ENCODE data around the gene FOXM1. TPM values are rescaled to one million over a fixed set of nuclear protein-coding genes. Genes with fewer than 3 reads are reported as not detected.

Gene FOXM1
- total and polyA plus RNA-seq, 2 of the 13 experiments (the other 11 are each of a cell fraction or from before 2014, with no cell fraction given) = 17.1 to 25.9 TPM

GRCh38 chr12:2813214-2814185 is 63.5 kb downstream of the FOXM1 start (continued):
- peak; percentile 76 for TF ChIP-seq CTCF (CRISPR knock-in tag; IDR thresholded peaks at IDR 0.05)
- no peak for TF ChIP-seq HNRNPK (IDR thresholded peaks at IDR 0.05; ENCODE audit: low read depth, low read length, poor library complexity, severe bottlenecking)
- TF ChIP-seq ZBTB43 (CRISPR knock-in tag; conservative IDR thresholded peaks at IDR 0.05) = no peak
- TF ChIP-seq NFRKB (IDR thresholded peaks at IDR 0.05) = no peak
- TF ChIP-seq NR1H2 (CRISPR knock-in tag; IDR thresholded peaks at IDR 0.05; ENCODE audit: borderline replicate concordance, low read depth) = no peak
- TF ChIP-seq GABPB1 (CRISPR knock-in tag; IDR thresholded peaks at IDR 0.05) = no peak
- no peak for TF ChIP-seq ZSCAN5A (CRISPR knock-in tag; IDR thresholded peaks at IDR 0.05; ENCODE audit: borderline replicate concordance)
- TF ChIP-seq ISX (CRISPR knock-in tag; conservative IDR thresholded peaks at IDR 0.05) = no peak
- TF ChIP-seq ZNF329 (CRISPR knock-in tag; IDR thresholded peaks at IDR 0.05; ENCODE audit: low read depth) = no peak
- no peak for TF ChIP-seq ZNF574 (CRISPR knock-in tag; IDR thresholded peaks at IDR 0.05)
- TF ChIP-seq ZBTB8A (CRISPR knock-in tag; IDR thresholded peaks at IDR 0.05; ENCODE audit: borderline replicate concordance, low read depth) = no peak
- no peak for TF ChIP-seq ZNF496 (CRISPR knock-in tag; IDR thresholded peaks at IDR 0.05; ENCODE audit: insufficient replicate concordance)
- no peak for TF ChIP-seq ZBTB20 (CRISPR knock-in tag; IDR thresholded peaks at IDR 0.05; ENCODE audit: borderline replicate concordance, low read depth)
- no peak for TF ChIP-seq ZNF782 (CRISPR knock-in tag; IDR thresholded peaks at IDR 0.05; ENCODE audit: borderline replicate concordance)
- no peak for TF ChIP-seq ZNF468 (CRISPR knock-in tag; IDR thresholded peaks at IDR 0.05)
- no peak for TF ChIP-seq MIER2 (CRISPR knock-in tag; IDR thresholded peaks at IDR 0.05)
- TF ChIP-seq KDM1A (CRISPR knock-in tag; IDR thresholded peaks at IDR 0.05) = no peak
- TF ChIP-seq FOXC1 (CRISPR knock-in tag; IDR thresholded peaks at IDR 0.05; ENCODE audit: borderline replicate concordance) = no peak
- TF ChIP-seq ZNF562 (CRISPR knock-in tag; IDR thresholded peaks at IDR 0.05; ENCODE audit: borderline replicate concordance) = no peak
- TF ChIP-seq ZC3H13 (CRISPR knock-in tag; IDR thresholded peaks at IDR 0.05) = no peak
- no peak for TF ChIP-seq CENPX (CRISPR knock-in tag; IDR thresholded peaks at IDR 0.05)
- no peak for TF ChIP-seq ZNF205 (CRISPR knock-in tag; IDR thresholded peaks at IDR 0.05)
